ENCODE data around the gene TCL1B. TPM values are rescaled to one million over a fixed set of nuclear protein-coding genes. Genes with fewer than 3 reads are reported as not detected.

The TCL1B gene
- polyA plus RNA-seq, 1 donor (not counting 4 experiments of a cell fraction or from before 2014, with no cell fraction given), result not detected

DNA sequence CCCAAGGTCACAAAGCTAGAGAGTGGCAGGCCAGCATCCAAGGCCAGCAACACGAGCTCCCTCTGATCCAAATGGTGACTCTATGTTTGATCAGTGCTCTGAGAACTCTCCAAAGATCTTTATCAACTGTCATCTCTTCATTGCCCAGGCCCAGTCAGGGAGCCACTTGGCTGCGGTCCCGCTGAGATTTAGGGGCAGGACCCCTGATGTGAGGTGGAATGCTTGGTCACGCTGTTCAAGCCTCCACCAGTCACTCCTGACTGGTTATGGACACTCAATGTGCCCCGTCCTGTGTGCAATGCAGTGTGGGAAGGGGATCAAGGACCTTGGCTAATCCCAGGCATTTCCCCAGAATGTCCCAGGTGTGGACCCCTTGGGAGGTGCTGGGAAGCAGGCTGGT, 19.8 kb upstream of the TCL1B start:
- H3K27ac ChIP-seq (ENCODE audit: control insufficient read depth, insufficient read depth, low read length), result no peak overlapping the region
- H3K9me1 ChIP-seq (ENCODE audit: control insufficient read depth, extremely low read depth, insufficient read depth, low read length), result no peaks in the 10 kb centered on the region
- no peaks in the 10 kb centered on the region for H3K9me3 ChIP-seq (ENCODE audit: control insufficient read depth, low read depth, low read length)
- H3K36me3 ChIP-seq (ENCODE audit: control insufficient read depth in 2 of 2, extremely low read depth in 1 of 2, insufficient read depth in 2 of 2, low read length in 2 of 2), result no peaks in the 10 kb centered on the region
- no peak overlapping the region for H3K9ac ChIP-seq (ENCODE audit: control insufficient read depth, extremely low read depth, insufficient read depth, low read length)
- H3K4me3 ChIP-seq (ENCODE audit: control insufficient read depth in 2 of 3, extremely low read depth in 1 of 3, insufficient read depth in 2 of 3, low read depth in 1 of 3, low read length in 3 of 3), result no peak overlapping the region
- DNase-seq (ENCODE audit: low read depth, low spot score) (no peak), FAIRE-seq (no peak)
- H3K4me1 ChIP-seq (ENCODE audit: control insufficient read depth, extremely low read depth, insufficient read depth, low read length), result no peaks in the 10 kb centered on the region
- no peak overlapping the region for H3K4me2 ChIP-seq (ENCODE audit: control insufficient read depth, extremely low read depth, insufficient read depth, low read depth, low read length)
- H3K27me3 ChIP-seq (ENCODE audit: control insufficient read depth, extremely low read depth, insufficient read depth, low read length), result peaks cover 5% of the 10 kb centered on the region
- TF ChIP-seq CTCF (optimal IDR thresholded peaks at IDR 0.05 in 1 of 3, IDR thresholded peaks at IDR 0.05 in 1 of 3, conservative IDR thresholded peaks at IDR 0.05 in 1 of 3; ENCODE audit: extremely low read depth in 1 of 3, insufficient read depth in 2 of 3, low read length in 3 of 3), result no peak
- no peak for TF ChIP-seq EZH2 (IDR thresholded peaks at IDR 0.05; ENCODE audit: low read length)
- dilution Hi-C loops (cut with MboI; ENCODE audit: extremely low pct_ligation_motif_present, low sequenced_read_pairs), result no loop called here
- no peaks in the 10 kb centered on the region for H4K20me1 ChIP-seq (ENCODE audit: control insufficient read depth, extremely low read depth, insufficient read depth, low read length)
- H2AFZ ChIP-seq (ENCODE audit: control insufficient read depth, low read length), result no peak overlapping the region
- H3K79me2 ChIP-seq (ENCODE audit: control insufficient read depth, insufficient read depth, low read length), result no peaks in the 10 kb centered on the region

DNA sequence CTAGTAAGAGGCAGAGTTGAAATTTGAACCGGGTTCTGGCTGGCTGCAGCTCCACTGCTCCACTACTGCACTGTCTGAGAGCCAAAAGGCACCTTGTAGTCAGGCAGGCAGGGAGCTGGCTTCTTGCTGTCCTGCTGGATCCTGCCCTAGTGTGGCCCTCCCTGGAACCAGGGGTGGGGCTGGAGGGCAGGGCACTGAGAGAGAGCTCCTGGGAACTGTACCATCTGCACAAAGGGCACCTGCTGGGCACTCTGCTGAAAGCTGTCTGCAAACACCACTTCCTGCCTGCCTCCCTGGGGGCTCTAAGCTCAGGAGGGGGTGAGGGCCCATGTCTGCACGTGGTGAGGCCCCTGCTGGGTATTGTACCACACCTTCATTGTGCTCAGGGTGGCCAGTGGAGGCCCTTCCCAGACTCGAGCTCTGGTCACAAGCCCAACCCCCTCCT, 19.0 kb upstream of the TCL1B start:
- H3K9me3 ChIP-seq (ENCODE audit: control insufficient read depth, low read depth, low read length), result no peaks in the 10 kb centered on the region
- no peak overlapping the region for H3K4me2 ChIP-seq (ENCODE audit: control insufficient read depth, extremely low read depth, insufficient read depth, low read depth, low read length)
- H2AFZ ChIP-seq (ENCODE audit: control insufficient read depth, low read length), result no peak overlapping the region
- no peak for TF ChIP-seq EZH2 (IDR thresholded peaks at IDR 0.05; ENCODE audit: low read length)
- no peak for TF ChIP-seq CTCF (optimal IDR thresholded peaks at IDR 0.05 in 1 of 3, IDR thresholded peaks at IDR 0.05 in 1 of 3, conservative IDR thresholded peaks at IDR 0.05 in 1 of 3; ENCODE audit: extremely low read depth in 1 of 3, insufficient read depth in 2 of 3, low read length in 3 of 3)
- no peaks in the 10 kb centered on the region for H3K4me1 ChIP-seq (ENCODE audit: control insufficient read depth, extremely low read depth, insufficient read depth, low read length)
- H3K9me1 ChIP-seq (ENCODE audit: control insufficient read depth, extremely low read depth, insufficient read depth, low read length), result no peaks in the 10 kb centered on the region
- dilution Hi-C loops (cut with MboI; ENCODE audit: extremely low pct_ligation_motif_present, low sequenced_read_pairs), result no loop called here
- no peak overlapping the region for H3K9ac ChIP-seq (ENCODE audit: control insufficient read depth, extremely low read depth, insufficient read depth, low read length)
- no peaks in the 10 kb centered on the region for H4K20me1 ChIP-seq (ENCODE audit: control insufficient read depth, extremely low read depth, insufficient read depth, low read length)
- H3K27ac ChIP-seq (ENCODE audit: control insufficient read depth, insufficient read depth, low read length), result no peak overlapping the region
- FAIRE-seq (no peak), DNase-seq (ENCODE audit: low read depth, low spot score) (no peak)
- no peaks in the 10 kb centered on the region for H3K36me3 ChIP-seq (ENCODE audit: control insufficient read depth in 2 of 2, extremely low read depth in 1 of 2, insufficient read depth in 2 of 2, low read length in 2 of 2)
- H3K27me3 ChIP-seq (ENCODE audit: control insufficient read depth, extremely low read depth, insufficient read depth, low read length), result peaks cover 5% of the 10 kb centered on the region
- no peaks in the 10 kb centered on the region for H3K79me2 ChIP-seq (ENCODE audit: control insufficient read depth, insufficient read depth, low read length)
- H3K4me3 ChIP-seq (ENCODE audit: control insufficient read depth in 2 of 3, extremely low read depth in 1 of 3, insufficient read depth in 2 of 3, low read depth in 1 of 3, low read length in 3 of 3), result no peak overlapping the region
